SJSA1 (cell line): ENCODE measurements around the gene EGLN3. TPM values are rescaled to one million over a fixed set of nuclear protein-coding genes. Genes with fewer than 3 reads are reported as not detected.
"Not testable (repeated sequence)": the region's sequence is repeated elsewhere in the genome, so short reads cannot be mapped to it uniquely, and the experiment has no call there.

Source experiments
- DNase-seq, 2 experiments: peaks; one replicate each; pipeline ENCODE4 v3.0.0-alpha.2; 2015 to 2020; ENCODE audit warnings: low spot score in 2 of 2, low read depth in 1 of 2
- H3K27ac ChIP-seq: fragments of 250-450 bp; sonication (Bioruptor Pico); 2 replicates; pipeline ENCODE4 v1.5.1; 2020; ENCODE audit warnings: mild to moderate bottlenecking, moderate library complexity
- H3K27me3 ChIP-seq: fragments of 250-450 bp; sonication (Bioruptor Pico); replicated peaks from 2 replicates; pipeline ENCODE4 v1.5.1; 2020; ENCODE audit warnings: mild to moderate bottlenecking, moderate library complexity
- H3K36me3 ChIP-seq: fragments of 250-450 bp; sonication (Bioruptor Pico); 2 replicates; pipeline ENCODE4 v1.5.1; 2020; ENCODE audit warnings: mild to moderate bottlenecking
- H3K4me1 ChIP-seq: fragments of 250-450 bp; sonication (Bioruptor Pico); replicated peaks from 2 replicates; pipeline ENCODE4 v1.6.1; 2021; ENCODE audit warnings: mild to moderate bottlenecking
- H3K4me3 ChIP-seq: fragments of 250-450 bp; sonication (Bioruptor Pico); 2 replicates; pipeline ENCODE4 v1.5.1; 2020; ENCODE audit warnings: mild to moderate bottlenecking
- H3K9me3 ChIP-seq: fragments of 250-450 bp; sonication (Bioruptor Pico); replicated peaks from 2 replicates; pipeline ENCODE4 v1.5.1; 2020; ENCODE audit warnings: mild to moderate bottlenecking
- total RNA-seq: library from RNA; depleted of rRNA; stranded (reverse); fragments of >200 nt; shearing (Covaris generic); gene quantifications from 2 replicates; pipeline ENCODE4 v1.2.3, GENCODE V29; 2014

EGLN3 gene
- total RNA-seq, 1 experiment from 2014 or later, result 1.8 TPM

DNA sequence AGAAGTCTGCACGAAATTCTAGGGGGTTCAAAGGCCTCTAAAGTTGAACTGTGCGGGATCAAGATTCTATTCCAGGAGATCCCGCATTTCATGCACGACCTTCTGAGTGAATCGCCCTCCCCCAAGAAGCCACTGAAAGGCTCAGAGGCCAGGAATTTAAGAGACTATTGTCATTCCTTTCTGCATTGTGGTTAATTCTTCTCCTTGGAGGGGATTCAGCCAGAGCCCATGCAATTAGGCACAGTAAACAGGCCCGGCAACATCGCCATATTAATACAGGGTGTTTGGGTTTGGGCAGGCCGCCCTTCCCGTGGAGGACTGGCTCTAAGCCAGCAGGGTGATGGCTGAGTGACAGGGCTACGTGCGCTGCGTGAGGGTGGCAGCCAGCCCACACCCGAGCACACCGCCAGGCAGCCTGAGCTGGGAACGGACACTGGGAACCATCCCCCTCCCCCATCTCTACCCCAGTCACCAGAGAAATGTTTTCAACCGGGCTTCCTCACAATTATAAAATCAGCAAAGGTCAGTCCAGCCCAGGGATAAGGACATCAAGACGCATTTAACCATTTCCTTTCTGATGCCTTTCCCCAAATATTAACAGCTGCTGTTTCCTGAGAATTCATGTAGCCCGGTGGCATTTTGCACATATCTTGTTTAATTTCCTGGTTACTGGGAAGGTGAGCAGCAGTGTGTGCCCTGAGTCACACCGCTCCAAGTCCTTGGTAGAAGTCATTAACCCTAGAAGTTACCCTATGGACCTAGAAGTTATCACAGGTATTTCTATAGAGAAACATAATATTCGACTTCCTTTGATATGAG, 12.5 kb downstream of the EGLN3 start:
- Histone ChIP-seq H3K27ac (no peak overlapping the region), H3K9me3 (no peaks in the 10 kb centered on the region), H3K4me1 (peaks cover 12% of the 10 kb centered on the region), H3K36me3 (no peaks in the 10 kb centered on the region), H3K27me3 (no peaks in the 10 kb centered on the region), H3K4me3 (no peak overlapping the region)
- DNase-seq, result peak; percentile 53 to 59

DNA sequence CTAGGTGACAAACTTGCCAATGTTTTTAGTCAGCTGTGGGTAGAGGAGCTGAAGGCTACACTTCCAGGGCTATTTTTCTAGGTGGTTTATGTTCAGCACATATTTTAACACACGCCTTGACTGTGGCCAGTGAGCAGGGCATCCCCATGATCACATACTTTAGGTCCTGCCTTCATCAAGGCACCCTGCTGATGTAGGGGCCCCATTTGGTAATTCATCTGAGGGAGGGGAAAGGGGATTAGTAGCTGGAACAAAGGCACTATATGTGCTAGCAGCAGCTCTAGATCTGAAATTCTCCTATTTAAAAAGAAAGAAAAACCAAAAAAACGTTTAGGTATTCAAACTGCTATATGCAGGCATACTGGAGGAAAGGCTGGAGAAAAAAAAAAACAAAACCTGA, 14.5 kb downstream of the EGLN3 start:
- H3K9me3 ChIP-seq, result no peaks in the 10 kb centered on the region
- peaks cover 12% of the 10 kb centered on the region for H3K4me1 ChIP-seq
- DNase-seq, result no peak
- no peaks in the 10 kb centered on the region for H3K27me3 ChIP-seq
- H3K27ac ChIP-seq, result no peak overlapping the region
- H3K4me3 ChIP-seq, result no peak overlapping the region
- H3K36me3 ChIP-seq, result no peaks in the 10 kb centered on the region

DNA sequence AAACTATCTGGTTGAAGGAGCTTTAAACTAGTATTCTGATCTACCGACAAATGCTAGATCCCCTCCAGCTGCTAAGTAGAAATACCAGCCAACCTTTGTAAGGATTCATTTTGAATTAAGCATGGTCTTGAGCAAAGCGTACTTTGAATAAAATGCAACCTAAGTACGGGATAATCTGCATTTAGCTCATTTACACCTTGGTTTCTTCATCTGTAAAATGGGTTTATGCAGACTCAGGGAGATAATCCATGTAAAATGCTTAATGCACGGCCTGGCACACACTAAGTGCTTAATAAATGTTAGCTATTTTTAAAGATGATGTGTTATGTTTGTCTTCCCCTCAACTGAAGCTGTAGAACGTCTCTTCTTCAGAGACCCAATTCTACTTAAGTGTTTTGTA, 15.9 kb downstream of the EGLN3 start:
- Histone ChIP-seq H3K4me3 (no peak overlapping the region), H3K4me1 (peaks cover 12% of the 10 kb centered on the region), H3K27ac (no peak overlapping the region), H3K27me3 (no peaks in the 10 kb centered on the region), H3K9me3 (no peaks in the 10 kb centered on the region), H3K36me3 (no peaks in the 10 kb centered on the region)
- DNase-seq, result no peak

DNA sequence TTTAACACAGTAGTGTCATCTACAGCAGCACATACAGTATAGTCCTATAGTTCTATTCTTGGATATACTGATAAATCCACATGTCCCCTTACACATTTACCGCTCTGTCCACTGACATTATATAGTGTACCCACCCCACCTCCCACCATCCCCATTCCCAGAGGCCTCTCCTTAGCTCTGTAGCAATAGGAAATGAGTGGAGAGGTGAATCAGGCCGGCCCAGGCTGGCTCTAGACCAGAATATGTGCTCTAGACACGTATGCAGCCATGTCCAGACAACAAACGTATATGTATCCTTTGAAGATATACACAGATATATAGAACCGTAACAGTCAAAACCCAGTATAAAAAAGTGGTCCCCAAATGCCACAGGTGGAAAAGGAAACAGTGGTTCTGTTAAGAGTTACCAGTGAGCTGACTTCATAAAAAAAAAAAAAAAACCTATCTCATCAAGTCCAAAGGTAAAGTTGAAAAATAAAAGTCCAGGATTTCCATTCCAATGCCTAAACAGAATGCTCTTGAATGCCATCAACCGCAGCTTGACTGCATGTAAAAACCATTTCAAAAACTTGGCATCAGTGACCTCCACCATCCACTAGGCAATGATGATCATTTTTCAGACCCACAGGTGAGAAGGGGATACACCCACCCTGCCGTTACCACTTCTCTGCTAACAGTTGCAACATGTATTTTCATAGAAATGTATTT, 16.7 kb downstream of the EGLN3 start:
- H3K27me3 ChIP-seq, result no peaks in the 10 kb centered on the region
- no peaks in the 10 kb centered on the region for H3K9me3 ChIP-seq
- DNase-seq, result no peak
- H3K4me3 ChIP-seq, result no peak overlapping the region
- H3K36me3 ChIP-seq, result no peaks in the 10 kb centered on the region
- peaks cover 12% of the 10 kb centered on the region for H3K4me1 ChIP-seq
- no peak overlapping the region for H3K27ac ChIP-seq

DNA sequence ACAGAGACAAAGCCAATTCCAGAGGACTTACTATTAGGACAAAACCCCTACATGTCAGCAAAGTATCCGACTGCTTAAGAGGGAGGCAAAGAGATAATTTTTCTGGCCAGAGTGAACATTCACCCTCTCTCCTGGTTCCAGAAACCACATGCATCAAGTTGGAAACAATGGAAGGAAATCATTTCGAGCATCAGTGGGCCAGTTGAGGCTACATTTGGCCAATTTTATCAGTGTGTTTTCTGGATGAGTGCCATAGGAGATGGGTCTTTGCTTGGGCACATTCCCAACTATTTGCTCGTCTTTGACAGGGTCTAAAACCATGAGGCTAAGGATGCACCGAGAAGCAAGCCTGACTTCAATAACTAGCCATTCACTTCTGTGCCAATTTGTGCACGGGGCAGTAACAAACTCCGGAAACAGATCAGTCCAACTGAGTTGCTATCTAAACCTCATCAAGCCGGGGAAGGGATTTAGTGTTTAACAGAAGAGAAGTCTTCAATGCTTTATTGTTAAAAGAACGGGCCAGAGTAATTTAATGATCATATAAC, 17.4 kb downstream of the EGLN3 start:
- peaks cover 8% of the 10 kb centered on the region for H3K4me1 ChIP-seq
- H3K36me3 ChIP-seq, result no peaks in the 10 kb centered on the region
- no peak overlapping the region for H3K27ac ChIP-seq
- no peaks in the 10 kb centered on the region for H3K27me3 ChIP-seq
- no peaks in the 10 kb centered on the region for H3K9me3 ChIP-seq
- DNase-seq, result no peak
- no peak overlapping the region for H3K4me3 ChIP-seq

DNA sequence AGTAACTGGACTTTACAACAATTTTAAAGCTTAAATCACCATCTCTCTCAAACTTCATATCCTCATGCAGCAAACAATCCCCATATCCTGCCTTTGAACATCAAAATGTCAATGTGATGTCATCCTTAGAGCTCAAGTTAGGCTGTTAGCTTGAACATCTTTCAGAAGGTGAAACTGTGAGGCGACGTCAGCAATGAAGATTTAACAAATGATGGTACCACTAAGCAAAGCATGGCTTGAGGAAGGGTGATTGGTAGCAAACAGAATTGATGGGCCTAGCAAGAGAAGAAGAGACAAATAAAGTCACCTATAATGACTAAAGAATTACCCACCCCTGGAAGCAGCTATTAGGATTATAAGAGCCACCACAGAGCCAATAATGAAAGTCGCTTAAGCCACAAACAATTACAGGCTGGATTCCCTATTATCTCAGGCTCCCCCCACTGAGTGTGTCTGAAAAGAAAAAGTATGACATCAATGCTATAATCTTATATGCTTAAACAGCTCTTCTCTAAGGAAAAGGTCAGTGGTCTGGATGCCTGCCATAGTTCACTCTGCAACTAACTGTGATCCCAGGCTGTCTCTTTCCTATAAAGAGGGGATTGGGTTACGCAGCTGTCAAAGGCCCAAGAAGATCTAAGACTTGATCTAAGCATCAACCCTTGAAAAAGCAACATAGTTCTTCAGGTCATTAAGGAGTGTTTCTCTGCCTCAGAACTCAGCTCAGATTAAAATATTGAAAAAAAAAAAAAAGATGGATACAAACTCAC, 18.1 kb downstream of the EGLN3 start:
- Histone ChIP-seq H3K36me3 (no peaks in the 10 kb centered on the region), H3K4me1 (peaks cover 1% of the 10 kb centered on the region; the same call in 1 of the 2 replicates), H3K27ac (no peak overlapping the region), H3K27me3 (no peaks in the 10 kb centered on the region), H3K4me3 (no peak overlapping the region), H3K9me3 (no peaks in the 10 kb centered on the region)
- DNase-seq, result no peak

DNA sequence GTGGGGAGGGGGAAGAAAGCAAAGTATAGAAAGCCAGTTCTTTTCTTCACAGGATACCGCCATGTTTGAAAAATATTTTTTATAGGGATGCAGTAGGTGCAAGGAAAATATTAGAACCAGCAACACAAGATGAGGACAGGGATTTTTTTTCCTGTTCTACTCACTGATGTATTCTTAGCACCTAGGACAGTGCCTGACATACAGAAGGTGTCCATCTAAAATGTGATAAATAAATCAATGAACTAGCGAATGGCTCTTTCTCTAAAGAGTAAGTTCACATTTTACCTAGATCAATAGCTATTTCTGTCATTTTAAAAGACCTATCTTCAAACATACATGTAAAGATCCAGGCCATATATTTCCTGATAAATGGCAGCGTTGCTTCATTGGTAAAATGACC, 18.8 kb downstream of the EGLN3 start:
- no peak overlapping the region for H3K4me3 ChIP-seq
- no peaks in the 10 kb centered on the region for H3K27me3 ChIP-seq
- H3K27ac ChIP-seq, result no peak overlapping the region
- no peaks in the 10 kb centered on the region for H3K36me3 ChIP-seq
- H3K9me3 ChIP-seq, result no peaks in the 10 kb centered on the region
- DNase-seq, result no peak
- no peaks in the 10 kb centered on the region for H3K4me1 ChIP-seq

DNA sequence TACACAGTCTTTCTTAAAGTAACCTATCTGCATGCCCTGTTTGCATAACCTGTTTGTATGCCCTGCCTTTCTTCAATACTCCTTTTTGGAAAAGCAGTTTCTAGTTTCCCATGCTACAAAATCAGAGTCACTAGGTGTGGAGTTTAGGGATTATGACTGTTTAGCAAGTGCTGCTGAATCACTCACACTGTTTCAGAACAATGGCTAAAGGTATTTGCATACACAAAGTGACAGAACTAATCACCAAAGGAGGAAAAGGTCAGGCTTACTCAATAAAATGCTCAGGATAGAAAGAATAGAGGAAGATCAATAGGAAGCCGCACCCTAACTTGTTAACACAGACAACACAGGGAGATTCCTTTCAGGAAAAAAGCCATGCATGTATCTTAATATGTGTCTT, 19.4 kb downstream of the EGLN3 start:
- Histone ChIP-seq H3K9me3 (no peaks in the 10 kb centered on the region), H3K36me3 (no peaks in the 10 kb centered on the region), H3K27ac (no peak overlapping the region), H3K4me3 (no peak overlapping the region), H3K4me1 (no peaks in the 10 kb centered on the region), H3K27me3 (no peaks in the 10 kb centered on the region)
- no peak for DNase-seq

DNA sequence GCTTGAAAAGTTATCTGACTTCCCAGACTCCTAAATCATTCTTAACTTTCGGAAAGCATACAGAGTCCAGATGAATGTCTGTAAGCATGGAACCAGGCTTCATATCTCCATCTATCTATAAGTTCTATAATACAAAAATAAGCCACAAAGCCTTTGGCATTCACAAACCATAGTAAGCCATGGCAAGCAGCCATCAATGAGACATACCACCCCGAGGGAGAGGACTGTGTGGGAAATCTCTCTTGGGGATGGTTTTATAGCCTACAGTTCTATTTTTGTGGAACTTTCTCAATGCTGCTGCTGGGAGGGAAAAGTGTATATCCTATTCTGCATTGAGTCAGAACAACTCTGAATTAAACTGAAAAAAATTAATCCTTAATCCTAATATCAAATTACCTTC, 20.4 kb downstream of the EGLN3 start:
- H3K27me3 ChIP-seq, result no peaks in the 10 kb centered on the region
- DNase-seq, result no peak
- no peak overlapping the region for H3K27ac ChIP-seq

DNA sequence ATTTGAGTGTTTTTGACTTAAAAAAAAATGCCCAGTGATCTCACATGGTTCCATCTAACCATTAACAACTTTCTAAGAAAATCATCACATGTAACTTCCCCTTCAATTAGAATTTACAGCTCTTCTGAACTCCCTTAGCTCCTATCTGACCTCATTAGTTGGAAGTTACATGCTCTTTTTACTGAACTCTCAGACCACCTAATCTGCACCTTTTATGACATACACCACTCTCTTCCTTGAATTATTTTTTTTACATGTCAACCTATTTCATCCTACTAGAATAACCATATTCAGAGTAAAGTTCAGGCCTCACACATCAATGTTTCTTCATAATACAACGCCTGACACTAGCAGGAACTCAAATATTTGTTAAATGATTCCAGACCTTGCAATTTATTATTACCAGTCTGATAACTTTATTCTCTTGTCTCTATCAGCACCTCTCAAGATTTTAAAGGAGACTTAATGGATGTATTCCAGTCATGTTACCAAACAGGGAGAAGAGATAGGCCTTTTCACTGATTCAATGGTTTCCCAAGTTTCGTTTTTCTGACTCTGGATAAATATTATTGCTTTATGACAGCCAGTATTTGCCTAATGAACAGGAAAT, 21.0 kb downstream of the EGLN3 start:
- Histone ChIP-seq H3K36me3 (no peaks in the 10 kb centered on the region), H3K4me1 (no peaks in the 10 kb centered on the region), H3K27ac (no peak overlapping the region), H3K4me3 (no peak overlapping the region), H3K9me3 (no peaks in the 10 kb centered on the region), H3K27me3 (no peaks in the 10 kb centered on the region)
- DNase-seq, result no peak

More for the DNA sequence above, 20.4 kb downstream of the EGLN3 start:
- Histone ChIP-seq H3K9me3 (no peaks in the 10 kb centered on the region), H3K4me3 (no peak overlapping the region), H3K36me3 (no peaks in the 10 kb centered on the region), H3K4me1 (no peaks in the 10 kb centered on the region)

DNA sequence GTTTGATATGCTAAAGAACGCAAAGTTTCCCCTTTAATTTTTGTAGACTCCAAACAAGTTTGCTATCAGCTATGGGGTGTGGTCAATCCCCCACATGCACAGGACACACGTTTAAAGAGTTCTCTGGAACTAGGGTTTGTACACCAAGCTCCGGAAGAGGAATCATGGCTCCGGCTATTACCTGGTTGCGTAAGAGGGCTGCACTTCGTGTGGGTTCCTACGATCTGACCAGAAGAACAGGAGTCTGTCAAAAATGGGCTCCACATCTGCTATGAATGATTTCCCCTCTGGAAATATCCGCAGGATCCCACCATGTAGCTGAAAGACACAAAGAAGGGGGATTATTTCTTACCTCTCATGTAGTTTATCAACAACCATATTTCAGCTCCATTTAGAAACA, 22.0 kb downstream of the EGLN3 start:
- no peaks in the 10 kb centered on the region for H3K27me3 ChIP-seq
- no peaks in the 10 kb centered on the region for H3K36me3 ChIP-seq
- no peaks in the 10 kb centered on the region for H3K4me1 ChIP-seq
- H3K4me3 ChIP-seq, result no peak overlapping the region
- no peaks in the 10 kb centered on the region for H3K9me3 ChIP-seq
- no peak overlapping the region for H3K27ac ChIP-seq
- DNase-seq, result no peak

DNA sequence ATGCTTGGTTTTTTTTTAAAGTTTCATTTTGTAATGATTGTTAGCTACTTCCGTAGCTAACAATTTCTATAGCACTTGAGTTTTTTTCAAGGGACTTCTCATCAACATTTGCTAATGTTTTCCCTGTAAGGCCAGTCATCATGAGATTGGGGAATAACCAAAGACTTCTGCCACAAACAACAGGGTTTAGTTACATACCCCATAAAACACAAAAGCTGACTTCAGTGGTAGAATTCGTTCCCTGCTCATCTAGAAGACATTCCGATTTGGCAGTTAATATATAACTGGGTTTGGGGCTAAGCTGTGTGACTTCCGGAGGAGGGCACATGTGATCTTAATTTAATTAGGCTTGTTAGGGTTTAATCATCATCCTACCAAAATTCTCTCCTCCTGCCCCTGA, 22.9 kb downstream of the EGLN3 start:
- Histone ChIP-seq H3K36me3 (no peaks in the 10 kb centered on the region), H3K4me3 (no peak overlapping the region), H3K4me1 (no peaks in the 10 kb centered on the region), H3K27me3 (no peaks in the 10 kb centered on the region), H3K9me3 (no peaks in the 10 kb centered on the region), H3K27ac (no peak overlapping the region)
- DNase-seq, result no peak

DNA sequence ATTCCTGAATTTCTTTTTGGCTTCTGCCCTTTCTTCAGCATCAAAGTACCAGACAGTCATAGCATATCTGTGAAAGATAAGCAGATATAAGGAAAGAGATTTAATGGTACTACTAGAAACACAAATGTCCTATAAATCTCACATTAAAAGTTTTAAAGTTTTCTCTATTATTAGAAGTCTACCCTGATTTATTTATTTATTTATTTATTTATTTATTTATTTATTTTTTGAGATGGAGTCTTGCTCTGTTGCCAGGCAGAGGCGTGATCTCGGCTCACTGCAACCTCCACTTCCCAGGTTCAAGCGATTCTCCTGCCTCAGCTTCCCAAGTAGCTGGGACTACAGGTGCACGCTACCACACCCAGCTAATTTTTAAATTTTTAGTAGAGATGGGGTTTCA, 23.9 kb downstream of the EGLN3 start:
- H3K36me3 ChIP-seq, H3K9me3 ChIP-seq, DNase-seq, H3K27me3 ChIP-seq, H3K27ac ChIP-seq, H3K4me1 ChIP-seq, H3K4me3 ChIP-seq: not testable (repeated sequence)
